ENCODE data around the gene RTL10. TPM values are rescaled to one million over a fixed set of nuclear protein-coding genes. Genes with fewer than 3 reads are reported as not detected.
"Not testable (repeated sequence)": the region's sequence is repeated elsewhere in the genome, so short reads cannot be mapped to it uniquely, and the experiment has no call there.

The RTL10 gene
- polyA plus RNA-seq, 1 donor = 24.5 TPM

- no peak for DNase-seq
These were observed 36.0 kb upstream of the RTL10 start for GRCh38 chr22:19890502-19891316.

- DNase-seq = no peak
These were observed 35.3 kb upstream of the RTL10 start for GRCh38 chr22:19889951-19890350.

- no peak for DNase-seq
These were observed 33.6 kb upstream of the RTL10 start for GRCh38 chr22:19888131-19888746.

- DNase-seq = no peak
These were observed 32.7 kb upstream of the RTL10 start for GRCh38 chr22:19887256-19887985.

GRCh38 chr22:19886605-19887255 is 32.1 kb upstream of the RTL10 start:
- DNase-seq = no peak

GRCh38 chr22:19885841-19886592 is 31.3 kb upstream of the RTL10 start:
- no peak for DNase-seq

- no peak for DNase-seq
These were observed 30.5 kb upstream of the RTL10 start for GRCh38 chr22:19884954-19885751.

GRCh38 chr22:19884161-19884953 is 29.7 kb upstream of the RTL10 start:
- no peak for DNase-seq

- DNase-seq = not testable (repeated sequence)
These were observed 28.8 kb upstream of the RTL10 start for GRCh38 chr22:19883446-19883845.

GRCh38 chr22:19882446-19883381 is 28.0 kb upstream of the RTL10 start:
- DNase-seq = no peak

GRCh38 chr22:19880786-19881569 is 26.3 kb upstream of the RTL10 start:
- no peak for DNase-seq

- DNase-seq = no peak
These were observed 25.5 kb upstream of the RTL10 start for GRCh38 chr22:19879992-19880785.

GRCh38 chr22:19879643-19879991 is 24.9 kb upstream of the RTL10 start:
- no peak for DNase-seq

- no peak for DNase-seq
These were observed 24.5 kb upstream of the RTL10 start for GRCh38 chr22:19879246-19879570.

- DNase-seq = no peak
These were observed 24.0 kb upstream of the RTL10 start for GRCh38 chr22:19878461-19879245.

- DNase-seq = no peak
These were observed 23.1 kb upstream of the RTL10 start for GRCh38 chr22:19877626-19878339.

Measured in left kidney (tissue), 2 donors.